K562 (cell line): ENCODE results near the gene PTPRE. TPM values are rescaled to one million over a fixed set of nuclear protein-coding genes. Genes with fewer than 3 reads are reported as not detected.
A peak's percentile ranks its signal among the peaks of the same experiment; 100 is the strongest.

Source experiments
- ATAC-seq: fragments of 200-7000 bp; cut with Tn5 transposase; 3 replicates; pipeline ENCODE4 v1.9.1; 2020; ENCODE audit warnings: moderate library complexity
- BruUV-seq: library from RNA; stranded (reverse); fragments of 400-500 nt; replicated peaks from 2 replicates; lab custom pipeline; 2021; lab: Mats Ljungman, UMichigan
- CTCF ChIA-PET: fragments of 300-600 bp; formaldehyde crosslinking; extraction: SDS; loops from one replicate; lab custom pipeline; 2021; ENCODE audit warnings: low intra/inter-chr PET ratio; lab: Yijun Ruan, JAX
- POLR2A ChIA-PET: fragments of 300-600, 350-650 bp; sonication (Branson Sonifier 250); formaldehyde crosslinking; extraction: SDS; loops from one replicate; lab custom pipeline; 2021; ENCODE audit warnings: antibody characterized with exemption, inconsistent platforms; lab: Yijun Ruan, JAX
- DNase-seq, 4 experiments: peaks; one replicate each; pipeline versions ENCODE4 v3.0.0 to v3.0.0-alpha.2; 2011 to 2018; ENCODE audit warnings: low spot score in 3 of 4, mixed read lengths in 3 of 4; ENCODE audit errors: extremely low read depth in 1 of 4
- FAIRE-seq: peaks from 2 replicates; lab custom pipeline; 2011; peaks lifted over from hg19 to GRCh38; lab: Jason Lieb, UNC
- H2AFZ ChIP-seq: 2 replicates; pipeline ENCODE4 v1.6.0; 2011; ENCODE audit warnings: low read depth, low read length, control low read depth, inconsistent platforms
- H3K27ac ChIP-seq: fragments of 200-600 bp; 3 replicates; pipeline ENCODE4 v1.8.0; 2011; ENCODE audit warnings: low read depth, mild to moderate bottlenecking, control low read depth, inconsistent platforms, low read length, moderate library complexity, mixed read lengths; ENCODE audit errors: extremely low read depth
- H3K27me3 ChIP-seq, 2 experiments: fragments of 300-600 bp in 1 of 2; 2 replicates in 1 of 2; 3 replicates in 1 of 2; pipeline versions ENCODE4 v1.6.0 to v1.8.0; 2011; ENCODE audit warnings: inconsistent platforms in 2 of 2, low read length in 2 of 2, mild to moderate bottlenecking in 1 of 2, mixed read lengths in 1 of 2, moderate library complexity in 1 of 2; ENCODE audit not compliant: control insufficient read depth in 2 of 2, insufficient read depth in 2 of 2
- H3K36me3 ChIP-seq: fragments of 300-600 bp; 3 replicates; pipeline ENCODE4 v1.8.0; 2011; ENCODE audit warnings: mild to moderate bottlenecking, low read length, inconsistent platforms; ENCODE audit not compliant: control insufficient read depth, insufficient read depth
- H3K4me1 ChIP-seq, 2 experiments: fragments of 200-600 bp in 1 of 2; replicated peaks in 1 of 2; 2 replicates in 1 of 2; 3 replicates in 1 of 2; pipeline versions ENCODE4 v1.5.1 to v1.8.0; 2011; ENCODE audit warnings: inconsistent platforms in 2 of 2, low read length in 2 of 2, mild to moderate bottlenecking in 1 of 2, mixed read lengths in 1 of 2, moderate library complexity in 1 of 2; ENCODE audit not compliant: control insufficient read depth in 2 of 2, insufficient read depth in 2 of 2
- H3K4me2 ChIP-seq: 2 replicates; pipeline ENCODE4 v1.6.1; 2011; ENCODE audit warnings: low read length, control low read depth, inconsistent platforms, mixed read lengths; ENCODE audit not compliant: insufficient read depth
- H3K4me3 ChIP-seq: fragments of 200-600 bp; sonication (generic), shearing (Covaris generic); 2 replicates; pipeline ENCODE4 v1.5.1; 2016; ENCODE audit warnings: control low read depth, inconsistent platforms
- H3K79me2 ChIP-seq: fragments of 200-600 bp; 3 replicates; pipeline ENCODE4 v1.8.0; 2011; ENCODE audit warnings: low read length, inconsistent platforms; ENCODE audit not compliant: control insufficient read depth, insufficient read depth
- H3K9ac ChIP-seq, 2 experiments: 2 replicates each; pipeline versions ENCODE4 v1.6.0 to v1.6.1; 2011; ENCODE audit warnings: low read depth in 2 of 2, low read length in 2 of 2, control low read depth in 1 of 2, inconsistent platforms in 1 of 2, mild to moderate bottlenecking in 1 of 2, mixed read lengths in 1 of 2; ENCODE audit not compliant: insufficient read depth in 1 of 2
- H3K9me1 ChIP-seq: one replicate; pipeline ENCODE4 v1.6.0; 2011; ENCODE audit warnings: inconsistent platforms, mild to moderate bottlenecking, low read length, moderate library complexity; ENCODE audit not compliant: control insufficient read depth, insufficient read depth
- H3K9me3 ChIP-seq: replicated peaks from 2 replicates; pipeline ENCODE4 v1.5.1; 2011; ENCODE audit warnings: low read depth, low read length, inconsistent platforms; ENCODE audit not compliant: control insufficient read depth, insufficient read depth
- H4K20me1 ChIP-seq: replicated peaks from 2 replicates; pipeline ENCODE4 v1.6.1; 2011; ENCODE audit warnings: low read length, inconsistent platforms, mixed read lengths; ENCODE audit not compliant: control insufficient read depth, insufficient read depth
- FOXP4 ChIP-seq: sonication (generic); formaldehyde crosslinking; IDR thresholded peaks from 2 replicates; pipeline ENCODE4 v1.8.0; 2022; ENCODE audit warnings: mild to moderate bottlenecking, missing genetic modification reagents, borderline replicate concordance
- ZNF263 ChIP-seq: sonication (generic); formaldehyde crosslinking; IDR thresholded peaks from 2 replicates; pipeline ENCODE4 v1.8.0; 2022; ENCODE audit warnings: mild to moderate bottlenecking, missing genetic modification reagents, borderline replicate concordance
- WGBS: fragments of 100-300 bp; shearing (Covaris generic); methylation state at CpG from one replicate; pipeline ENCODE4 v1.1.6; 2016; ENCODE audit warnings: low coverage, mixed read lengths; ENCODE audit not compliant: insufficient coverage; ENCODE audit errors: missing lambda C conversion rate; 5-methylcytosine and 5-hydroxymethylcytosine counted together
- in situ Hi-C: fragments of 300-500 bp; cut with MboI; formaldehyde crosslinking; loops from 4 replicates; pipeline ENCODE4 v1.15.0; 2018; ENCODE audit warnings: inconsistent platforms, mixed read lengths
- intact Hi-C: fragments of 100-400 bp; cut with micrococcal nuclease; formaldehyde crosslinking; loops from 2 replicates; pipeline ENCODE4 v1.14.2; 2022
- polyA plus RNA-seq, 8 experiments: library from polyadenylated mRNA; depleted of rRNA in 4 of 8; stranded (reverse) in 5 of 8; unstranded in 3 of 8; fragments of >200 nt; fragmentation: Nextera tagmentation in 2 of 8; fragmentation: Illumina TruSeq in 1 of 8; extraction: Ambion mirVana in 2 of 8; extraction: Trizol in 1 of 8; gene quantifications; 2 replicates each; pipeline versions ENCODE4 v1.2.1 to v1.2.3, GENCODE V29; 2011 to 2014; ENCODE audit warnings: inconsistent platforms in 1 of 8, missing spikeins in 1 of 8
- total RNA-seq, 7 experiments: library from RNA; depleted of rRNA in 6 of 7; stranded (reverse); fragments of >200 nt in 6 of 7; fragmentation: Illumina TruSeq in 2 of 7; extraction: Trizol in 2 of 7; gene quantifications; 2 replicates each; pipeline versions ENCODE4 v1.2.1 to v1.2.3, GENCODE V29; 2011 to 2021; ENCODE audit warnings: low replicate concordance in 1 of 7

PTPRE gene
- total and polyA plus RNA-seq, 9 of the 15 experiments (the other 6 are each of a cell fraction or from before 2014, with no cell fraction given): 0.01 to 0.13 (median 0.04) TPM; not detected in 4

GRCh38 chr10:128047351-128047750, 140.4 kb downstream of the PTPRE start:
- no TSS peak for BruUV-seq
- ChIA-PET POLR2A (interaction anchor here (0.5 kb wide), 1 partner anchor 39 kb away, joined by 4 read pairs; no protein-coding TSS in a partner anchor), CTCF (no interaction called here)
- TF ChIP-seq ZNF263 (CRISPR knock-in tag): peak; percentile 40; the same call in 1 of the 2 replicates
- TF ChIP-seq FOXP4: no peak
- Histone ChIP-seq H3K9ac (no peak overlapping the region), H3K9me1 (no peaks in the 10 kb centered on the region), H3K27ac (no peak overlapping the region), H3K27me3 (peaks cover 3 to 26% of the 10 kb centered on the region in 2 experiments; a peak in 3 of 5 replicates), H3K4me1 (peaks cover 0 to 4% of the 10 kb centered on the region in 2 experiments; a peak in 1 of 5 replicates), H3K9me3 (no peaks in the 10 kb centered on the region), H2AFZ (no peak overlapping the region), H4K20me1 (no peaks in the 10 kb centered on the region), H3K36me3 (no peaks in the 10 kb centered on the region), H3K4me2 (no peak overlapping the region), H3K4me3 (no peak overlapping the region), H3K79me2 (no peaks in the 10 kb centered on the region)
- DNase-seq (peak; percentile 17 to 27 (median 23)), ATAC-seq (peak; percentile 75), FAIRE-seq (no peak)
- in situ Hi-C loops: no loop called here
- 2% methylated on average over 11 of the region's 17 CpGs for WGBS
- intact Hi-C loops: no loop called here
